Smooth muscle cell (in vitro differentiated cells): ENCODE data around the gene CNTRL. TPM values are rescaled to one million over a fixed set of nuclear protein-coding genes. Genes with fewer than 3 reads are reported as not detected.
A peak's percentile ranks its signal among the peaks of the same experiment; 100 is the strongest.

ENCODE experiments used
- DNase-seq: peaks from one replicate; lab custom pipeline; 2025; ENCODE audit not compliant: unreplicated experiment; lab: John Stamatoyannopoulos, UW
- H2AFZ ChIP-seq: fragments of 200-600 bp; sonication (generic); 2 replicates; pipeline ENCODE4 v1.6.0; 2016; ENCODE audit warnings: antibody characterized with exemption, low read depth, mild to moderate bottlenecking
- H3F3A ChIP-seq: fragments of 200-600 bp; sonication (generic); 2 replicates; pipeline ENCODE4 v1.6.0; 2017; ENCODE audit warnings: antibody characterized with exemption, low read depth
- H3K27ac ChIP-seq: fragments of 200-600 bp; sonication (generic); 2 replicates; pipeline ENCODE4 v1.5.1; 2016; ENCODE audit warnings: low read depth, mild to moderate bottlenecking
- H3K27me3 ChIP-seq: fragments of 200-600 bp; sonication (generic); 2 replicates; pipeline ENCODE4 v1.6.1; 2016; ENCODE audit warnings: low read depth, mild to moderate bottlenecking
- H3K36me3 ChIP-seq: fragments of 200-600 bp; sonication (generic); 2 replicates; pipeline ENCODE4 v1.5.1; 2016; ENCODE audit warnings: low read depth
- H3K4me1 ChIP-seq: fragments of 200-600 bp; sonication (generic); 2 replicates; pipeline ENCODE4 v1.5.1; 2016; ENCODE audit warnings: low read depth
- H3K4me2 ChIP-seq: fragments of 200-600 bp; sonication (generic); 2 replicates; pipeline ENCODE4 v1.6.0; 2016; ENCODE audit warnings: mild to moderate bottlenecking
- H3K4me3 ChIP-seq: fragments of 200-600 bp; sonication (generic); 2 replicates; pipeline ENCODE4 v1.5.1; 2016; ENCODE audit warnings: mild to moderate bottlenecking
- H3K79me2 ChIP-seq: fragments of 200-600 bp; sonication (generic); 2 replicates; pipeline ENCODE4 v1.6.0; 2016; ENCODE audit warnings: low read depth, mild to moderate bottlenecking
- H3K9ac ChIP-seq: fragments of 200-600 bp; sonication (generic); 2 replicates; pipeline ENCODE4 v1.6.0; 2016; ENCODE audit warnings: low read depth
- H3K9me3 ChIP-seq: fragments of 200-600 bp; sonication (generic); replicated peaks from 2 replicates; pipeline ENCODE4 v1.5.1; 2016; ENCODE audit warnings: low read depth
- H4K20me1 ChIP-seq: fragments of 200-600 bp; sonication (generic); 2 replicates; pipeline ENCODE4 v1.6.0; 2016; ENCODE audit warnings: low read depth
- CTCF ChIP-seq: fragments of 200-600 bp; sonication (generic); IDR thresholded peaks from 2 replicates; pipeline ENCODE4 v1.5.1; 2017; ENCODE audit warnings: borderline replicate concordance, mild to moderate bottlenecking, antibody characterized with exemption; ENCODE audit not compliant: insufficient read depth, poor library complexity, severe bottlenecking
- WGBS: methylation state at CpG from one replicate; pipeline ENCODE4 v1.1.7; 2016; ENCODE audit warnings: low lambda C conversion rate; 5-methylcytosine and 5-hydroxymethylcytosine counted together
- polyA plus RNA-seq: library from polyadenylated mRNA; unstranded; fragments of >200 nt; fragmentation: Nextera tagmentation; extraction: Ambion mirVana; gene quantifications from 2 replicates; pipeline ENCODE4 v1.2.1, GENCODE V29; 2016
- total RNA-seq: library from RNA; depleted of rRNA; stranded (reverse); fragments of >200 nt; gene quantifications from 2 replicates; pipeline ENCODE4 v1.2.3, GENCODE V29; 2014

The CNTRL gene
- total and polyA plus RNA-seq, 2 experiments from 2014 or later = 3.6 to 9.1 TPM

DNA sequence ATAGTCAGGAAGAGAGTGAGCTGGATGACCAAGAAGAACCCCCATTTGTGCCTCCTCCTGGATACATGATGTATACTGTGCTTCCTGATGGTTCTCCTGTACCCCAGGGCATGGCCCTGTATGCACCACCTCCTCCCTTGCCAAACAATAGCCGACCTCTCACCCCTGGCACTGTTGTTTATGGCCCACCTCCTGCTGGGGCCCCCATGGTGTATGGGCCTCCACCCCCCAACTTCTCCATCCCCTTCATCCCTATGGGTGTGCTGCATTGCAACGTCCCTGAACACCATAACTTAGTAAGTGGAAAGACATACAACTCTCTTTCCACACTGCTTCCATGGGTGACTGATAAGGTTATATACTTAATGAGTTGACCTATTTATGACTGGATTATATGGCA lies 75.4 kb downstream of the CNTRL start:
- no peak overlapping the region for H3K9ac ChIP-seq
- no peaks in the 10 kb centered on the region for H3K36me3 ChIP-seq
- DNase-seq = no peak
- no peak for TF ChIP-seq CTCF
- H3K9me3 ChIP-seq = no peaks in the 10 kb centered on the region
- no peaks in the 10 kb centered on the region for H3K27me3 ChIP-seq
- H3K4me3 ChIP-seq = no peak overlapping the region
- no peaks in the 10 kb centered on the region for H4K20me1 ChIP-seq
- no peak overlapping the region for H3K4me2 ChIP-seq
- H3K79me2 ChIP-seq = no peaks in the 10 kb centered on the region
- H2AFZ ChIP-seq = no peak overlapping the region
- H3K27ac ChIP-seq = no peak overlapping the region
- WGBS = 82% methylated on average over 2 of the region's 2 CpGs
- H3F3A ChIP-seq = no peaks in the 10 kb centered on the region
- H3K4me1 ChIP-seq = no peaks in the 10 kb centered on the region

- Histone ChIP-seq H2AFZ (no peak overlapping the region), H4K20me1 (no peaks in the 10 kb centered on the region), H3K4me1 (no peaks in the 10 kb centered on the region), H3K79me2 (no peaks in the 10 kb centered on the region), H3K9ac (no peak overlapping the region), H3K9me3 (no peaks in the 10 kb centered on the region), H3K4me2 (no peak overlapping the region), H3K36me3 (no peaks in the 10 kb centered on the region), H3K27me3 (no peaks in the 10 kb centered on the region), H3F3A (no peaks in the 10 kb centered on the region), H3K27ac (no peak overlapping the region), H3K4me3 (no peak overlapping the region)
- no peak for TF ChIP-seq CTCF
- no peak for DNase-seq
- 64% methylated on average over 1 of the region's 1 CpG for WGBS
These were observed 78.9 kb downstream of the CNTRL start for GRCh38 chr9:121153642-121154041.

DNA sequence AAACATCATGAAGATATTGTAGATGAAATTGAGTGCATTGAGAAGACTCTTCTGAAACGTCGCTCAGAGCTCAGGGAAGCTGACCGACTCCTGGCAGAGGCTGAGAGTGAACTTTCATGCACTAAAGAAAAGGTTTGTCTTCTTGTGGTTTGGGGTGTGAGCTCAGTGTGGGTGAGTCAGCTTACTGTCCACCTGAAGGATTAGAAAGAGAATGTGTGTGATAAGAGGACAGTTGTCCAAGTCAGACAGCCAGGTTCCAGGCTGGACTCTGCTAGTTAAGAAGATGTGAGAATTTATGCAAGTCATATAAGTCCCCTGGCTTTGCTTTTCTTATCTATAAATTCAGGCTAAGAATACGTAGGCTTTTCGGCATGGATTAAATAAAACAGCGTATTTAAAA lies 80.0 kb downstream of the CNTRL start:
- no peaks in the 10 kb centered on the region for H3F3A ChIP-seq
- 71% methylated on average over 6 of the region's 6 CpGs for WGBS
- no peak overlapping the region for H2AFZ ChIP-seq
- H3K27ac ChIP-seq = peak overlapping the region; percentile 32
- no peaks in the 10 kb centered on the region for H3K4me1 ChIP-seq
- no peak for DNase-seq
- no peak overlapping the region for H3K4me2 ChIP-seq
- H4K20me1 ChIP-seq = no peaks in the 10 kb centered on the region
- H3K36me3 ChIP-seq = no peaks in the 10 kb centered on the region
- H3K27me3 ChIP-seq = no peaks in the 10 kb centered on the region
- TF ChIP-seq CTCF = no peak
- H3K4me3 ChIP-seq = no peak overlapping the region
- H3K9ac ChIP-seq = no peak overlapping the region
- H3K79me2 ChIP-seq = no peaks in the 10 kb centered on the region
- no peaks in the 10 kb centered on the region for H3K9me3 ChIP-seq

GRCh38 chr9:121156263-121156731 lies 81.5 kb downstream of the CNTRL start:
- DNase-seq = no peak
- no peaks in the 10 kb centered on the region for H3K9me3 ChIP-seq
- no peaks in the 10 kb centered on the region for H3K36me3 ChIP-seq
- no peaks in the 10 kb centered on the region for H3K79me2 ChIP-seq
- 66% methylated on average over 2 of the region's 2 CpGs for WGBS
- peak overlapping the region; percentile 28 for H3K27ac ChIP-seq
- H3K9ac ChIP-seq = no peak overlapping the region
- H3K4me2 ChIP-seq = no peak overlapping the region
- H4K20me1 ChIP-seq = no peaks in the 10 kb centered on the region
- H3K4me3 ChIP-seq = no peak overlapping the region
- no peaks in the 10 kb centered on the region for H3K27me3 ChIP-seq
- H2AFZ ChIP-seq = no peak overlapping the region
- H3F3A ChIP-seq = no peaks in the 10 kb centered on the region
- TF ChIP-seq CTCF = no peak
- no peaks in the 10 kb centered on the region for H3K4me1 ChIP-seq
